Neural cell (in vitro differentiated cells): ENCODE measurements around the gene BRI3BP. TPM values are rescaled to one million over a fixed set of nuclear protein-coding genes. Genes with fewer than 3 reads are reported as not detected.

Source experiments
- H2AFZ ChIP-seq: fragments of 200-600, 300-800 bp; sonication (generic), shearing (Covaris generic); 2 replicates; pipeline ENCODE4 v1.6.0; 2014; ENCODE audit warnings: low read depth, mild to moderate bottlenecking, antibody characterized with exemption, low read length, moderate library complexity
- H3F3A ChIP-seq: fragments of 200-600 bp; shearing (Covaris generic); 2 replicates; pipeline ENCODE4 v1.6.1; 2016; ENCODE audit warnings: mild to moderate bottlenecking, moderate library complexity, mixed read lengths, antibody characterized with exemption, low read length; ENCODE audit not compliant: insufficient read depth, poor library complexity, severe bottlenecking
- H3K27ac ChIP-seq: fragments of 200-600, 300-800 bp; sonication (generic), shearing (Covaris generic); 2 replicates; pipeline ENCODE4 v1.5.1; 2014; ENCODE audit warnings: mild to moderate bottlenecking, low read length, moderate library complexity
- H3K27me3 ChIP-seq: fragments of 300-800, 200-600 bp; sonication (generic), shearing (Covaris generic); 2 replicates; pipeline ENCODE4 v1.6.0; 2014; ENCODE audit warnings: mild to moderate bottlenecking, low read depth, low read length, moderate library complexity; ENCODE audit not compliant: insufficient read depth
- H3K36me3 ChIP-seq: fragments of 300-800, 200-600 bp; sonication (generic), shearing (Covaris generic); 2 replicates; pipeline ENCODE4 v1.5.1; 2014; ENCODE audit warnings: mild to moderate bottlenecking, antibody characterized with exemption, low read length, moderate library complexity; ENCODE audit not compliant: insufficient read depth
- H3K4me2 ChIP-seq: fragments of 300-800, 200-600 bp; sonication (generic), shearing (Covaris generic); 2 replicates; pipeline ENCODE4 v1.6.0; 2014; ENCODE audit warnings: mild to moderate bottlenecking, low read length
- H3K4me3 ChIP-seq: fragments of 300-800, 200-600 bp; sonication (generic), shearing (Covaris generic); 2 replicates; pipeline ENCODE4 v1.5.1; 2014; ENCODE audit warnings: mild to moderate bottlenecking, low read length, moderate library complexity
- H3K79me2 ChIP-seq: fragments of 200-600 bp; shearing (Covaris generic); replicated peaks from 2 replicates; pipeline ENCODE4 v1.6.0; 2014; ENCODE audit warnings: mild to moderate bottlenecking, low read length, moderate library complexity; ENCODE audit not compliant: insufficient read depth
- H3K9ac ChIP-seq: fragments of 300-800, 200-600 bp; sonication (generic), shearing (Covaris generic); 2 replicates; pipeline ENCODE4 v1.6.1; 2016; ENCODE audit warnings: mild to moderate bottlenecking, low read length, mixed read lengths
- H3K9me2 ChIP-seq: fragments of 200-600 bp; shearing (Covaris generic); 2 replicates; pipeline ENCODE4 v1.6.1; 2016; ENCODE audit warnings: mild to moderate bottlenecking, low read length, mixed read lengths; ENCODE audit not compliant: insufficient read depth
- H3K9me3 ChIP-seq: fragments of 200-600, 300-800 bp; sonication (generic), shearing (Covaris generic); 2 replicates; pipeline ENCODE4 v1.6.1; 2016; ENCODE audit warnings: mild to moderate bottlenecking, mixed run types, low read length, moderate library complexity, mixed read lengths
- H4K20me1 ChIP-seq: fragments of 200-600 bp; shearing (Covaris generic); 2 replicates; pipeline ENCODE4 v1.6.1; 2016; ENCODE audit warnings: mild to moderate bottlenecking, mixed run types; ENCODE audit not compliant: insufficient read depth
- CTCF ChIP-seq: fragments of 450-650 bp; IDR thresholded peaks from 2 replicates; pipeline ENCODE4 v1.5.1; 2014; ENCODE audit warnings: antibody characterized with exemption, mild to moderate bottlenecking, moderate library complexity; ENCODE audit not compliant: poor library complexity, severe bottlenecking
- EP300 ChIP-seq: fragments of 450-650 bp; conservative IDR thresholded peaks from 2 replicates; pipeline ENCODE4 v1.6.1; 2014; ENCODE audit warnings: antibody characterized with exemption, mild to moderate bottlenecking, moderate library complexity; ENCODE audit not compliant: poor library complexity, severe bottlenecking
- EZH2 ChIP-seq: fragments of 200-600, 300-800 bp; shearing (Covaris generic), sonication (generic); IDR thresholded peaks from 2 replicates; pipeline ENCODE4 v1.6.1; 2014; ENCODE audit warnings: antibody characterized with exemption, low read length, borderline replicate concordance, mild to moderate bottlenecking; ENCODE audit not compliant: insufficient read depth, poor library complexity, severe bottlenecking
- MXI1 ChIP-seq: fragments of 450-650 bp; conservative IDR thresholded peaks from 2 replicates; pipeline ENCODE4 v1.6.1; 2014; ENCODE audit warnings: antibody characterized with exemption, mild to moderate bottlenecking; ENCODE audit not compliant: poor library complexity, severe bottlenecking
- POLR2AphosphoS5 ChIP-seq: IDR thresholded peaks from 2 replicates; pipeline ENCODE4 v1.6.1; 2012
- RAD21 ChIP-seq: fragments of 450-650 bp; conservative IDR thresholded peaks from 2 replicates; pipeline ENCODE4 v1.6.1; 2014; ENCODE audit warnings: antibody characterized with exemption, mild to moderate bottlenecking, moderate library complexity
- SMC3 ChIP-seq: fragments of 450-650 bp; conservative IDR thresholded peaks from 2 replicates; pipeline ENCODE4 v1.6.1; 2014; ENCODE audit warnings: antibody characterized with exemption, mild to moderate bottlenecking, moderate library complexity; ENCODE audit not compliant: poor library complexity
- TAF1 ChIP-seq: IDR thresholded peaks from 2 replicates; pipeline ENCODE4 v1.6.1; 2012; ENCODE audit warnings: low read depth
- polyA plus RNA-seq: library from polyadenylated mRNA; depleted of rRNA; stranded (reverse); fragments of >200 nt; gene quantifications from 2 replicates; pipeline ENCODE4 v1.2.3, GENCODE V29; 2014
- TF ChIP-seq, protein P1 (sequence below): IDR thresholded peaks from 2 replicates; pipeline ENCODE4 v1.6.1; 2012; ENCODE audit warnings: borderline replicate concordance

BRI3BP gene
- polyA plus RNA-seq, 1 donor from 2014 or later, result 11.0 TPM

DNA sequence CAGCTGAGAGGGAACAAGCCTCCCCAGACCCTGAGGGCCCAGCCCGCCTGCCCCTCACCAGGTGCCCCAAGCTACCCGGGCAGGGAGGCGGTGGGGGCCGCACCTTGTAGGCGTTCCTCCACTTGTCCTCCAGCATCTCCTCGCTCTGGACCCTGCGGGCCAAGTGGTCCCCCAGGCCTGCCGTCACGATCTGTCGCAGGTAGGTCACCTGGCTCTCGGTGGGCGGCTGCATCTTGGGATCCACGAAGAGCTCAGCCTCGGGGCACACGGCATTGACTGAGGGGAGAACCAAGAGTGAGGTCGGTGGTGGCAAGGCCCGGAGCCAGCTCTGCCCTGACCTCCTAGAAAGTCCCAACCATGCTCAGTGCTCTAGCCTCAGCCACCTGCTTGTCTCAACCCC, 41.1 kb upstream of the BRI3BP start:
- no peaks in the 10 kb centered on the region for H3K36me3 ChIP-seq
- H3K27me3 ChIP-seq, result no peaks in the 10 kb centered on the region
- no peak overlapping the region for H3K4me3 ChIP-seq
- no peaks in the 10 kb centered on the region for H4K20me1 ChIP-seq
- no peak overlapping the region for H3K27ac ChIP-seq
- H3F3A ChIP-seq, result no peaks in the 10 kb centered on the region
- H3K9me3 ChIP-seq, result no peaks in the 10 kb centered on the region
- no peak overlapping the region for H3K4me2 ChIP-seq
- no peak overlapping the region for H3K9ac ChIP-seq
- TF ChIP-seq SMC3 (no peak), CTCF (no peak), EZH2 (no peak), RAD21 (no peak), TAF1 (no peak), EP300 (no peak), POLR2AphosphoS5 (no peak), MXI1 (no peak)
- TF ChIP-seq, protein P1, sequence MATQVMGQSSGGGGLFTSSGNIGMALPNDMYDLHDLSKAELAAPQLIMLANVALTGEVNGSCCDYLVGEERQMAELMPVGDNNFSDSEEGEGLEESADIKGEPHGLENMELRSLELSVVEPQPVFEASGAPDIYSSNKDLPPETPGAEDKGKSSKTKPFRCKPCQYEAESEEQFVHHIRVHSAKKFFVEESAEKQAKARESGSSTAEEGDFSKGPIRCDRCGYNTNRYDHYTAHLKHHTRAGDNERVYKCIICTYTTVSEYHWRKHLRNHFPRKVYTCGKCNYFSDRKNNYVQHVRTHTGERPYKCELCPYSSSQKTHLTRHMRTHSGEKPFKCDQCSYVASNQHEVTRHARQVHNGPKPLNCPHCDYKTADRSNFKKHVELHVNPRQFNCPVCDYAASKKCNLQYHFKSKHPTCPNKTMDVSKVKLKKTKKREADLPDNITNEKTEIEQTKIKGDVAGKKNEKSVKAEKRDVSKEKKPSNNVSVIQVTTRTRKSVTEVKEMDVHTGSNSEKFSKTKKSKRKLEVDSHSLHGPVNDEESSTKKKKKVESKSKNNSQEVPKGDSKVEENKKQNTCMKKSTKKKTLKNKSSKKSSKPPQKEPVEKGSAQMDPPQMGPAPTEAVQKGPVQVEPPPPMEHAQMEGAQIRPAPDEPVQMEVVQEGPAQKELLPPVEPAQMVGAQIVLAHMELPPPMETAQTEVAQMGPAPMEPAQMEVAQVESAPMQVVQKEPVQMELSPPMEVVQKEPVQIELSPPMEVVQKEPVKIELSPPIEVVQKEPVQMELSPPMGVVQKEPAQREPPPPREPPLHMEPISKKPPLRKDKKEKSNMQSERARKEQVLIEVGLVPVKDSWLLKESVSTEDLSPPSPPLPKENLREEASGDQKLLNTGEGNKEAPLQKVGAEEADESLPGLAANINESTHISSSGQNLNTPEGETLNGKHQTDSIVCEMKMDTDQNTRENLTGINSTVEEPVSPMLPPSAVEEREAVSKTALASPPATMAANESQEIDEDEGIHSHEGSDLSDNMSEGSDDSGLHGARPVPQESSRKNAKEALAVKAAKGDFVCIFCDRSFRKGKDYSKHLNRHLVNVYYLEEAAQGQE, result no peak
- no peaks in the 10 kb centered on the region for H3K9me2 ChIP-seq
- no peak overlapping the region for H2AFZ ChIP-seq
- H3K79me2 ChIP-seq, result no peaks in the 10 kb centered on the region

GRCh38 chr12:124952801-124953200, 40.6 kb upstream of the BRI3BP start:
- Histone ChIP-seq H3K36me3 (no peaks in the 10 kb centered on the region), H3K27ac (no peak overlapping the region), H3K9me3 (no peaks in the 10 kb centered on the region), H3K4me3 (no peak overlapping the region), H3F3A (no peaks in the 10 kb centered on the region), H3K9ac (no peak overlapping the region), H3K4me2 (no peak overlapping the region), H3K9me2 (no peaks in the 10 kb centered on the region), H4K20me1 (no peaks in the 10 kb centered on the region), H3K27me3 (no peaks in the 10 kb centered on the region), H2AFZ (no peak overlapping the region), H3K79me2 (no peaks in the 10 kb centered on the region)
- TF ChIP-seq CTCF, result no peak
- TF ChIP-seq MXI1, result no peak
- TF ChIP-seq EP300, result no peak
- TF ChIP-seq TAF1, result no peak
- no peak for TF ChIP-seq RAD21
- TF ChIP-seq SMC3, result no peak
- no peak for TF ChIP-seq EZH2
- TF ChIP-seq, protein P1, result no peak
- no peak for TF ChIP-seq POLR2AphosphoS5
